OCI-LY1 (cell line): ENCODE results near the gene SERBP1.

ENCODE experiments used
- H2AFZ ChIP-seq: fragments of 200-600 bp; sonication (generic), shearing (Covaris generic); 2 replicates; pipeline ENCODE4 v1.6.0; 2014; ENCODE audit warnings: antibody characterized with exemption, mild to moderate bottlenecking, low read length
- H3F3A ChIP-seq: fragments of 200-600 bp; sonication (generic), shearing (Covaris generic); 2 replicates; pipeline ENCODE4 v1.6.0; 2014; ENCODE audit warnings: mild to moderate bottlenecking, antibody characterized with exemption, low read length, moderate library complexity; ENCODE audit not compliant: insufficient read depth
- H3K27ac ChIP-seq: fragments of 200-600 bp; sonication (generic); 2 replicates; pipeline ENCODE4 v1.5.1; 2014; ENCODE audit warnings: low read length, mixed run types, mild to moderate bottlenecking, low read depth; ENCODE audit not compliant: poor library complexity, severe bottlenecking
- H3K27me3 ChIP-seq: fragments of 200-600 bp; sonication (generic); 2 replicates; pipeline ENCODE4 v1.6.0; 2014; ENCODE audit warnings: antibody characterized with exemption, mild to moderate bottlenecking, low read length, moderate library complexity; ENCODE audit not compliant: insufficient read depth
- H3K36me3 ChIP-seq: fragments of 200-600 bp; sonication (generic); 2 replicates; pipeline ENCODE4 v1.6.1; 2014; ENCODE audit warnings: mild to moderate bottlenecking, antibody characterized with exemption, low read length, moderate library complexity, mixed read lengths; ENCODE audit not compliant: insufficient read depth
- H3K4me1 ChIP-seq: fragments of 200-600 bp; sonication (generic); 2 replicates; pipeline ENCODE4 v1.5.1; 2014; ENCODE audit warnings: mild to moderate bottlenecking, low read length, moderate library complexity; ENCODE audit not compliant: insufficient read depth, severe bottlenecking
- H3K4me2 ChIP-seq: fragments of 200-600 bp; sonication (generic), shearing (Covaris generic); 2 replicates; pipeline ENCODE4 v1.6.1; 2014; ENCODE audit warnings: low read length
- H3K4me3 ChIP-seq: fragments of 200-600 bp; sonication (generic); 2 replicates; pipeline ENCODE4 v1.5.1; 2014; ENCODE audit warnings: low read length, low read depth, mild to moderate bottlenecking, mixed read lengths; ENCODE audit not compliant: poor library complexity, severe bottlenecking
- H3K79me2 ChIP-seq: fragments of 200-600 bp; shearing (Covaris generic); 2 replicates; pipeline ENCODE4 v1.6.1; 2016; ENCODE audit warnings: mixed run types, low read length, mixed read lengths; ENCODE audit not compliant: insufficient read depth
- H3K9ac ChIP-seq: fragments of 200-600 bp; sonication (generic), shearing (Covaris generic); 2 replicates; pipeline ENCODE4 v1.6.1; 2014; ENCODE audit warnings: mild to moderate bottlenecking, low read length, mixed read lengths
- H3K9me2 ChIP-seq: fragments of 200-600 bp; sonication (generic), shearing (Covaris generic); 2 replicates; pipeline ENCODE4 v1.6.1; 2014; ENCODE audit warnings: low read depth, mild to moderate bottlenecking, low read length, mixed read lengths
- H3K9me3 ChIP-seq: fragments of 200-600 bp; shearing (Covaris generic); 2 replicates; pipeline ENCODE4 v1.6.1; 2014; ENCODE audit warnings: low read length, mixed read lengths
- H4K20me1 ChIP-seq: fragments of 200-600 bp; sonication (generic), shearing (Covaris generic); 2 replicates; pipeline ENCODE4 v1.6.0; 2016; ENCODE audit warnings: mild to moderate bottlenecking, low read length; ENCODE audit not compliant: insufficient read depth
- EZH2 ChIP-seq: fragments of 200-600 bp; sonication (generic), shearing (Covaris generic); IDR thresholded peaks from 2 replicates; pipeline ENCODE4 v1.8.0; 2017; ENCODE audit warnings: borderline replicate concordance, mixed run types, mild to moderate bottlenecking, antibody characterized with exemption, low read length, moderate library complexity, mixed read lengths
- TF ChIP-seq, protein P1 (sequence below): fragments of 200-600 bp; sonication (generic), shearing (Covaris generic); IDR thresholded peaks from 2 replicates; pipeline ENCODE4 v1.5.1; 2017; ENCODE audit warnings: mild to moderate bottlenecking, antibody characterized with exemption, low read length, moderate library complexity, mixed read lengths

Gene SERBP1

DNA sequence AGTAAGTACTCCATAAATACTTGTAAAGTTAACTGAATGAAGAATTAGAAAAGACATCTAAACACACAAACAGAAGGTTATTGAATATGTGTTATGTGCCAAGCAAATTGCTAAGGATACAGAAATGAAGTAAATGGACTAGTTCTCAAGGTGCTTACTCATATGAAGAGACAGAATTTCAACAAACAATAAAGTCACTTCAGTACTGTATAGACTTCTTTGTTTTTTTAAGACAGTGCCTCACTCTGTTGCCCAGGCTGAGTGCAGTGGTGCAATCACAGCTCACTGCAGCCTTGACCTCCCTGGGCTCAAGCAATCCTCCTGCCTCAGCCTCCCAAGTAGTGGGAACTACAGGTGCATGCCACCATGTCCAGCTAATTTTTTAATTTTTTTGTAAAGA, 57.3 kb downstream of the SERBP1 start:
- Histone ChIP-seq H3K9ac (no peak overlapping the region), H3K9me3 (no peaks in the 10 kb centered on the region), H3F3A (no peaks in the 10 kb centered on the region), H3K27me3 (no peaks in the 10 kb centered on the region), H3K4me1 (no peaks in the 10 kb centered on the region), H3K36me3 (no peaks in the 10 kb centered on the region), H3K4me3 (no peak overlapping the region), H3K4me2 (no peak overlapping the region), H2AFZ (no peak overlapping the region), H3K9me2 (no peaks in the 10 kb centered on the region), H4K20me1 (no peaks in the 10 kb centered on the region), H3K79me2 (no peaks in the 10 kb centered on the region), H3K27ac (no peak overlapping the region)
- TF ChIP-seq EZH2: no peak

DNA sequence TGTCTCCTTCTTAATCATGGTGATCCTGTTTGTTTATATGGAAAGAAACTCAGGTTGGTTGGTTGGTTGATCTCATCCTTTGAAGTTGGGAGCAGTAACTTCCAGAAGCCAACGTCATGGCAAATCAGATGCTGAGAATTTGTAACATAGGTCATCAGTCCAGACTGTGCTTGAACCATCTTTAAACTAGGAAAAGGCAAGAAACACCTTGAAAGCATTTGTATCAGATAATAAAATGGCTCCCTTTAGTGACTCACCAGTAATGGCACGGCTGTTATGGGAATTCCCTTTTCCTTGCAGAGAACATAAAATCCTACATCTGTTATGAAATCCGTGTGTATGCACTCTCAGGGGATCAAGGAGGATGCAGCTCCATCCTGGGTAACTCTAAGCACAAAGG, 58.1 kb downstream of the SERBP1 start:
- Histone ChIP-seq H3K4me3 (no peak overlapping the region), H3K9me2 (no peaks in the 10 kb centered on the region), H3K27ac (no peak overlapping the region), H4K20me1 (no peaks in the 10 kb centered on the region), H3K79me2 (no peaks in the 10 kb centered on the region), H3F3A (no peaks in the 10 kb centered on the region), H3K9me3 (no peaks in the 10 kb centered on the region), H3K36me3 (no peaks in the 10 kb centered on the region), H3K9ac (no peak overlapping the region), H2AFZ (no peak overlapping the region), H3K4me2 (no peak overlapping the region), H3K4me1 (no peaks in the 10 kb centered on the region), H3K27me3 (no peaks in the 10 kb centered on the region)
- TF ChIP-seq, protein P1, sequence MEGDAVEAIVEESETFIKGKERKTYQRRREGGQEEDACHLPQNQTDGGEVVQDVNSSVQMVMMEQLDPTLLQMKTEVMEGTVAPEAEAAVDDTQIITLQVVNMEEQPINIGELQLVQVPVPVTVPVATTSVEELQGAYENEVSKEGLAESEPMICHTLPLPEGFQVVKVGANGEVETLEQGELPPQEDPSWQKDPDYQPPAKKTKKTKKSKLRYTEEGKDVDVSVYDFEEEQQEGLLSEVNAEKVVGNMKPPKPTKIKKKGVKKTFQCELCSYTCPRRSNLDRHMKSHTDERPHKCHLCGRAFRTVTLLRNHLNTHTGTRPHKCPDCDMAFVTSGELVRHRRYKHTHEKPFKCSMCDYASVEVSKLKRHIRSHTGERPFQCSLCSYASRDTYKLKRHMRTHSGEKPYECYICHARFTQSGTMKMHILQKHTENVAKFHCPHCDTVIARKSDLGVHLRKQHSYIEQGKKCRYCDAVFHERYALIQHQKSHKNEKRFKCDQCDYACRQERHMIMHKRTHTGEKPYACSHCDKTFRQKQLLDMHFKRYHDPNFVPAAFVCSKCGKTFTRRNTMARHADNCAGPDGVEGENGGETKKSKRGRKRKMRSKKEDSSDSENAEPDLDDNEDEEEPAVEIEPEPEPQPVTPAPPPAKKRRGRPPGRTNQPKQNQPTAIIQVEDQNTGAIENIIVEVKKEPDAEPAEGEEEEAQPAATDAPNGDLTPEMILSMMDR: no peak
- TF ChIP-seq EZH2: no peak

DNA sequence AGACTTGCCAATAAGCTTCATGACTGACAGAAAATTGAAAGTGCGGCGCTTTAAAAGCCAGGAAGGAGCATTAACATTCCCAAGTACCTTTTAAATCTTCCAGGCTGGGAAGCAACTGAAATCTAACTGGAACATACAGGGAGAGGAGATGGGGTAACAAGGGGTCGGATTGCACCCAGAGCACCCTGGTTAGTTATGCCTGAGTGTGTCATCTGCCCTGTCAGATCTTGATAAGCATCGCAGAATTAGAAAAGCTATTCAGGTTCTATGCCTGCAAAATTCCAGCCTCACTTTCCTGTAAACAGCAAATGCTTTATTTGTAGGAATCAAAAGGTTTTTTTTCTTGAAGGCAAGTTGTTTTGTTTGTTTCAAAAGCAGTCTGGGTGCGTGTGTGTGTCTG, 58.5 kb downstream of the SERBP1 start:
- Histone ChIP-seq H3K27me3 (no peaks in the 10 kb centered on the region), H3K36me3 (no peaks in the 10 kb centered on the region), H3K4me1 (no peaks in the 10 kb centered on the region), H2AFZ (no peak overlapping the region), H4K20me1 (no peaks in the 10 kb centered on the region), H3K27ac (no peak overlapping the region), H3K9ac (no peak overlapping the region), H3K9me2 (no peaks in the 10 kb centered on the region), H3F3A (no peaks in the 10 kb centered on the region), H3K79me2 (no peaks in the 10 kb centered on the region), H3K4me3 (no peak overlapping the region), H3K9me3 (no peaks in the 10 kb centered on the region), H3K4me2 (no peak overlapping the region)
- no peak for TF ChIP-seq EZH2
- TF ChIP-seq, protein P1: no peak

DNA sequence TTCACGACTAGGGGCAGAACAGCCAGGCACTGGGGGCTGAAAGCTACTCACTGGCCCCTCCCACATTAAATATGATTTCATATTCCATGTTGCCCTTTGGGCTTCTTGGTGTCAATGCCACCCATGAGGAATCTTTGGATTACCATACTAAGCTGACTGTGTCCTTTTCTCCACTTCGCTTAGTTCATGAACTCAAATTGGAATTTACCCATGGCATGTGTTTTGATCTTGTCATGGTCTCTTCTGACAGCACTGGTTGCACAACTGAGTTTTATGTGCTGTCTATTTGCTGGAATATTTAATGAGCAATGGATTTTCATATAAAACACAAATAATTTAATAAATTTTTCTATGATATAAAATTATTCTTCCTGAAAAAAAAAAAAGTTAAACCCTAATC, 59.2 kb downstream of the SERBP1 start:
- Histone ChIP-seq H3K4me2 (no peak overlapping the region), H3K9me2 (no peaks in the 10 kb centered on the region), H3K79me2 (no peaks in the 10 kb centered on the region), H3K9ac (no peak overlapping the region), H4K20me1 (no peaks in the 10 kb centered on the region), H3K9me3 (no peaks in the 10 kb centered on the region), H3K27ac (no peak overlapping the region), H2AFZ (no peak overlapping the region), H3K27me3 (no peaks in the 10 kb centered on the region), H3F3A (no peaks in the 10 kb centered on the region), H3K36me3 (no peaks in the 10 kb centered on the region), H3K4me3 (no peak overlapping the region), H3K4me1 (no peaks in the 10 kb centered on the region)
- TF ChIP-seq, protein P1: no peak
- TF ChIP-seq EZH2: no peak
